DLD1 (cell line): ENCODE measurements around the gene INHBE.
"Not testable (repeated sequence)": the region's sequence is repeated elsewhere in the genome, so short reads cannot be mapped to it uniquely, and the experiment has no call there.

Experiments
- in situ Hi-C: cut with HindIII; loops from 2 replicates; pipeline ENCODE4 v1.10.0; 2017; ENCODE audit warnings: low sequenced_read_pairs

The INHBE gene

DNA sequence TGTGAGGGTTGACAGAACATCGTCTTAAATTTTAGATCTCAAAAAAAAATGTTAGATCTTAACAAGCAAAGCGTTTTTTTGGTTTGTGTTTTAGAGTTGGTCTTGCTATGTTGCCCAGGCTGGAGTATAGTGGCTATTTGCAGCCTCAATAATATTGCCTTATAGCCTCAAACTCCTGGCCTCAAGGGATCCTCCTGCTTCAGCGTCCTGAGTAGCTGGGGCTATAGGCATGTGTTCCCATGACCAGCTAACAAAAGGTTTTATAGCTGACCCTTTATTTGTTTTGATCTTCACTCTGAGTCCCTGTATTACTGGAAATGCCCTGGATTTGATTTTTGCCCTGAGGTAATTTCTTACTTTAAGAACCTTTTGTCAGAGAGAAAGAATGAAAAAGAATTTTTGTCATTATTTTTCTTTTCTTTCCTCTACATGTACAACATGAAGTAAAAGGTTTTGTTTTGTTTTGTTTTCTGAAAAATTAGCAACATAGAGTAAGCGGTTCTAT, 15.3 kb upstream of the INHBE start:
- in situ Hi-C loops, result no loop called here

DNA sequence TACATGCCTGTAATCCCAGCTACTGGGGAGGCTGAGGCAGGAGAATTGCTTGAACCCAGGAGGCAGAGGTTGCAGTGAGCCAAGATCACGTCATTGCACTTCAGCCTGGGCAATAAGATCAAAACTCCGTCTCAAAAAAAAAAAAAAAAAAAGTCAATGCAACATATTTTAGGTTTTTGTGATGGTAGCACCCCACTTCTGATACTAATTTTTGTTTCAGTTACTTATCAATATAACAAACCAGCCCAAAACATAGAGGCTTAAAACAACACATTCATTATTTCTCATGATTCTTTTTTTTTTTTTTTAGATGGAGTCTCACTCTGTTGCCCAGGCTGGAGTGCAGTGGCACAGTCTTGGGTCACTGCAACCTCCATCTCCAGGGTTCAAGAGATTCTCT, 13.7 kb upstream of the INHBE start:
- in situ Hi-C loops, result not testable (repeated sequence)

DNA sequence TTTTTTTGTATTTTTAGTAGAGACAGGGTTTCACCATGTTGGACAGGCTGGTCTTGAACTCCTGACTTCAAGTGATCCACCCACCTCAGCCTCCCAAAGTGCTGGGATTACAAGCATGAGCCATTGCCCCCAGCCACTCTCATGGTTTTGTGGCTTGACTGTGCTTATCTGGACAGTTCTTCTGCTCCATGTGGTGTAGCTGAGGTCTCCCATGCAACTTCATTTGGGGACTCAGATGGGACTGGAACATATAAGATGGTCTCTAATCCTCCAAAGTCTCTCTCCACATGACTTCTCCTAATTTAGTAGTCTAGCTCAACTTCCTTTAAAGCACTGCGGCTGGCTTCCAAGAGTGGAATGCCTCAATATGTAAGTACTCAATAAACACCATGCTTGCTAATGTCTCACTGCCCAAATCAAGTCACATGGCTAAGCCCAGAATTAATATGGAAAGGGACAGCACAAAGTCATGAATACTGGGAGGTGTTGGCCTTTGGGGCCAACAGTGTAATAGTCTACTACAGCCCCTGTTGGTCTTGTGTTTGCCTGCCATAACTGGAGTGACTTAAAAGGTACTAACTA, 13.2 kb upstream of the INHBE start:
- in situ Hi-C loops, result no loop called here

DNA sequence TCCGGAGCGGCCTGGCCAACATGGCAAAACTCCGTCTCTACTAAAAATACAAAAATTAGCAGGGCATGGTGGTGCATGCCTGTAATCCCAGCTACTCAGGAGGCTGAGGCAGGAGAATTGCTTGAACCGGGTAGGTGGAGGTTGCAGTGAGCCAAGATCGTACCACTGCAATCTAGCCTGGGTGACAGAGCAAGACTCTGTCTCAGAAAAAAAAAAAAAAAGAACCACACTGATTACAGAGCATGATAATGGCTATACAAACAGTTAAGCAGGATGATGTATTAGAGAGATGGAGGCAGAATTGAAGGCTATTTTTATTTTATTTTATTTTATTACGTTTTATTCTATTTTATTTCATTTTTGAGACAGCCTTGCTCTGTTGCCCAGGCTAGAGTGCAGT, 10.8 kb upstream of the INHBE start:
- in situ Hi-C loops, result not testable (repeated sequence)

DNA sequence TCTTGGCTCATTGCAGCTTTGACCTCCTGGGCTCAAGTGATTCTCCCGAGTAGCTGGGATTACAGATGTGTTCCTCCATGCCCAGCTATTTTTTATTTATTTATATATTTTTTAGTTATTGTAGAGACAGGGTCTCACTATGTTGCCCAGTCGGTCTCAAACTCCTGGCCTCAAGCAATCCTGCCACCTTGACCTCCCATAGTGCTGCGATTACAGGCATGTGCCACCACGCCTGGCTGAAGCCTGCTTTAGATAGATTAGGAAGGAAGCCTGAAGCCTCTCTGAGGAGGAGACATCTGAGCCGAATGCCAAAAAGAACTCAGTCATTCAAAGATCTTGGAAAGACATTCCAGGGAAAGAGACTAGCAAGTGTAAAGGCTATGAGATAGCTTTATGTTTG, 10.4 kb upstream of the INHBE start:
- in situ Hi-C loops, result no loop called here

DNA sequence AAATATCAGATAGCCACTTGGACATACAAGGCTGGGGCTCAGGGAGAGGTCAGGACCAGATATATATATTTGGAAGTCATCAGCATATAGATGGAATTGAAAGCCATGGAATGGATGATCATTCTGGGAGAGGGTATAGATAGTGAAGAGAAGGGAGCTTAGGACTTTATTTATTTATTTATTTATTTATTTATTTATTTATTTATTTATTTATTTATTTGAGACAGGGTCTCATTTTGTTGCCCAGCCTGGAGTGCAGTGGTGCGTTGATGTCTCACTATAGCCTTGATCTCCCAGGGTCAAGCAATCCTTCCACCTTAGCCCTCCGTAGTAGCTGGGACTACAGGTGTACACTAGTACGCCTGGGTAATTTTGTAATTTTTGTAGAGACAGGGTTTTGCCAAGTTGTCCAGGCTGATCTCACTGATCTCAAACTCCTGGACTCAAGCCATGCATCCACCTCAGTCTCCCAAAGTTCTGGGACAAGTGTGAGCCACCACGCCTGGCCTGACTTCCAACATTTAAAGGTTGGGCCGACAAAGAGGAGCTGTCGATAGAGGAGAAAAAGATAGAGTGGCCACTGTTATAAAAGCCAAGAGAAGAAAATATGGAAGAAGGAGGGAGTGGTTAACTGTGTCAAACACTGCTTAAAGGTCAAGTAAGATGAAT, 8.7 kb upstream of the INHBE start:
- in situ Hi-C loops, result no loop called here

DNA sequence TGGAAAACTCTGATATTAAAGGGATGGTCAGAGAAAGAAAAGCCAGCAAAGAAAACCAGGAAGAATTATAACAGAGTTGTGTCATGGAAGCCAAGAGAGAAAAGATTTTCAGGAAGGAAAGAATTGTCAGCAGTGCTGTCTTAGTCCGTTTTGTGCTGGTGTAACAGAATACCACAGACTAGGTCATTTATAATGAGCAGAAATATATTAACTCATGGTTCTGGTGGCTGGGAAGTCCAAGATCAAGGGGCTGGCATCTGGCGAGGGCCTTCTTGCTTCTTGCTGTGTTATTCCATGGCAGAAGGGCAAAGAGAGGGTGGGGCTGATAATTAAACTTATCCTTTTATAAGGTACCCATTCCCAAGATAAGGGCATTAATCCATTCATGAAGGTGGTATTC, 6.4 kb upstream of the INHBE start:
- in situ Hi-C loops, result no loop called here

DNA sequence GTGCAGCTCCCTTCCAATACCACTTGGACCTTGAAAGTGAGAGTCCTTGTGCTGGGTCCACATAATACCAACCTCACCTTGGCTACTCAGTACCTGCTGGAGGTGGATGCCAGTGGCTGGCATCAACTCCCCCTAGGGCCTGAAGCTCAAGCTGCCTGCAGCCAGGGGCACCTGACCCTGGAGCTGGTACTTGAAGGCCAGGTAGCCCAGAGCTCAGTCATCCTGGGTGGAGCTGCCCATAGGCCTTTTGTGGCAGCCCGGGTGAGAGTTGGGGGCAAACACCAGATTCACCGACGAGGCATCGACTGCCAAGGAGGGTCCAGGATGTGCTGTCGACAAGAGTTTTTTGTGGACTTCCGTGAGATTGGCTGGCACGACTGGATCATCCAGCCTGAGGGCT, 5.7 kb upstream of the INHBE start:
- in situ Hi-C loops, result no loop called here

DNA sequence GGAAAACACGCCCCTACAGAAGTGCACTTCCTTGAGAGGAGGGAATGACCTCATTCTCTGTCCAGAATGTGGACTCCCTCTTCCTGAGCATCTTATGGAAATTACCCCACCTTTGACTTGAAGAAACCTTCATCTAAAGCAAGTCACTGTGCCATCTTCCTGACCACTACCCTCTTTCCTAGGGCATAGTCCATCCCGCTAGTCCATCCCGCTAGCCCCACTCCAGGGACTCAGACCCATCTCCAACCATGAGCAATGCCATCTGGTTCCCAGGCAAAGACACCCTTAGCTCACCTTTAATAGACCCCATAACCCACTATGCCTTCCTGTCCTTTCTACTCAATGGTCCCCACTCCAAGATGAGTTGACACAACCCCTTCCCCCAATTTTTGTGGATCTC, 5.0 kb upstream of the INHBE start:
- in situ Hi-C loops, result no loop called here

DNA sequence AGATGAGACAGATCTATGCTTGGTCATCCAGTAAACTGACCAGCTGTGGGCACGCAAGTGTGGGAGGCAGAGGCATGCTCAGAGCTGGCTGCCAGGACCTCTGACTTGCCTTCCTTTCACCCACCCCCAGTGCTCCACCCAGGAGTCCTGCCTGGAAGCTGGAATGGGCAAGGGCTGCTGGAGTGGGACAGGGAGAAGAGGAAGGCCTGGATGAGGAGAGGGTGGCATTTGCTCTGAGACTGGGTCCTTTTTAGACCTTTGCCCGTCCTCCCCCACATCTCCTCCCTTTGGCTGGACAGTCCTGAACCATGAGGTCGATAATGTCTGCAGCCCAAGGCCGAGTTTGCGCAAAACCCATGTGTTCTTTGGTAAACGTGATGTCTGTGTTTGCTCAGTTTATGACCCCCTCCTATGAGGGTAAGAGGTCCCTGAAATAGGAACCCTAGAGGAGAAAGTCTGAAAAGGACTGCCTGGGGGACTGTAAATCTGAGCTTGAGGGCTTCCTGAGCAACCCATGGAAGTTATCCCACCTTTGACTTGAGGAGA, 3.8 kb upstream of the INHBE start:
- in situ Hi-C loops, result no loop called here

DNA sequence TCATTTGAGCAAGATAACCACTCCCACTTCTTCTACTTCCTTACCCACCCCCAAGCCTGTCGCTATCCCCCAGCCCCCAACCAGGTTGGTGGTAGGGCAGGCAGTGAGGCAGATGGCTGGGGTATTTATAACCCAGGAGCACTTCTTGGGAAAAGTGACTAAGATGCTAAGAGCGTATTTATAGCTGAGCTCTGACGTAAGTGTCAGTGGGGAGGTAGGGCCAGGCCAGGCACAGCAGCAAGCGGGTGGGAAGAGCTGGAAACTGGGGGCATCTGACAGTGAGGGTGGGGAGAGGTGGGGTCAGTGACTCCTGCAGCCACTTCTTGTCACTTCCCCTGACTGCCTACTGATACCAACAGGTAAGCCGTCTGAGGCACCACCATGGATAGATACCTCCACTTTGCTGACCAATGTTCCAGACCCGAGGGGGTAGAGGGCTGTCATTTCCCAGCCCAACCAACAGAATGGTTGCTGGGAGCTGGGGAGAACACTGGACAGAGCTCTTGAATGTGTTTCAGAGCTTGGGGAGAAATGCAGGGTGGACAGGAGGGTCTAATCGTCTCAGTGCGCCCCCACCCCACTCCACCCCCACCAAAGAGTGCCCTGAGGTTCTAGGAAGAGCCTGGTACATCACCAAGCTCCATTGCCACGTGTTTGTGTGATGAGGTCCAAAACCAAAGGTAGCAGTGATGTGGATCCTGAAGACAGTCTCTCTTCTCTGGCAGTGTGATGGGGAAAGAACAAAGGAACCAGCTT, 2.7 kb upstream of the INHBE start:
- in situ Hi-C loops, result no loop called here

DNA sequence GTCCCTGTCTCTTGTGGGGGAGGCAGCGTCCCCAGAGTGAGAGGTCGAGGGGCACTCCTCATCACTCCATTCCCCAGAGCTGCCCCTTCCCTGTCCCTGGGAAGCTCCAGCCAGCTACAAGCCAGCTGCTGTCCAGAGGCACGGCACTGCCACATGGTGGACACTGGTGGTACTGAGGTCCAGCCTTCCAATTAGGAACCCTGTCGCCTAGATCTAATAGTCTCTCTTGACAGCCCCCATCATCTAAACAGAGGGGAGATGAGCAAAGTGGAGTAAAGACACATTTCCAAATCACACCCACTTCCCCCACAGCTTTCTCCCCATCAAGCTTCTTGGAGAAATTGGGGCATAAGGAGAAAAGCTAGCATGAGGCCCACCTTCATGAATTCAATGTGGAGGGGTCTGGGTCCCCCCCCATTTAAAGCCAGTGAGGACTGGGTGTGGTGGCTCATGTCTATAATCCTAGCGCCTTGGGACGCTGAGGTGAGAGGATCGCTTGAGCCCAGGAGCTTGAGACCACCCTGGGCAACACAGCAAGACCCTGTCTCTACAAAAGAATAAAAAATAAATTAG, 2.1 kb upstream of the INHBE start:
- in situ Hi-C loops, result no loop called here

DNA sequence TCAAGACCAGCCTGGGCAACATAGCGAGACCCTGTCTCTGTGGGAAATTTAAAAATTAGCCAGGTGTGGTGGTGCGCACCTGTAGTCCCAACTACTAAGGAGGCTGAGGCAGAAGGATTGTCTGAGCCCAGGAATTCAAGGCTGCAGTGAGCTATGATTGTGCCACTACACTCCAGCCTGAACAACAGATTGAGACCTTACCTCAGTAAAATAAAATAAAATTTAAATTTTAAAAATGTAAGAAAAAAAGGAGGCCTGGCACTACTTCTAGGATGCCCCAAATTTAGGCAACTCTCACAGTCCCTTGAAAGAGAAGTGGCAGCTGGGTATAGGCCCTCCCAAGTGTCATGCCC, 918 bp upstream of the INHBE start:
- in situ Hi-C loops, result no loop called here

DNA sequence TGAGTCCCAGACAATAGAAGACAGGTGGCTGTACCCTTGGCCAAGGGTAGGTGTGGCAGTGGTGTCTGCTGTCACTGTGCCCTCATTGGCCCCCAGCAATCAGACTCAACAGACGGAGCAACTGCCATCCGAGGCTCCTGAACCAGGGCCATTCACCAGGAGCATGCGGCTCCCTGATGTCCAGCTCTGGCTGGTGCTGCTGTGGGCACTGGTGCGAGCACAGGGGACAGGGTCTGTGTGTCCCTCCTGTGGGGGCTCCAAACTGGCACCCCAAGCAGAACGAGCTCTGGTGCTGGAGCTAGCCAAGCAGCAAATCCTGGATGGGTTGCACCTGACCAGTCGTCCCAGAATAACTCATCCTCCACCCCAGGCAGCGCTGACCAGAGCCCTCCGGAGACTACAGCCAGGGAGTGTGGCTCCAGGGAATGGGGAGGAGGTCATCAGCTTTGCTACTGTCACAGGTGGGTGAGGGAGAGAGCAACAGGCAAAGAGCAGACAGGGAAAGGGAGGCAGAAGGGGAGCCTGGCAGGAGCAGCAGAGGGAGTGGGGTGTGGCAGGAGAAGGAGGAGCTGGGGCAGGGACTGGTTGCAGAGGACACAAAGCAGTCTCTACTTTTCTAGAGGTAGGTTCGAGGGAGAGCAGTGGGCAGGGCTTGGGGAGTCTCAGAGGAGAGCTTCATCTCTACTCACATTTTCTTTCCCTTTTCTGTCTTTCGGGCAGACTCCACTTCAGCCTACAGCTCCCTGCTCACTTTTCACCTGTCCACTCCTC, 452 bp downstream of the INHBE start:
- in situ Hi-C loops, result no loop called here

DNA sequence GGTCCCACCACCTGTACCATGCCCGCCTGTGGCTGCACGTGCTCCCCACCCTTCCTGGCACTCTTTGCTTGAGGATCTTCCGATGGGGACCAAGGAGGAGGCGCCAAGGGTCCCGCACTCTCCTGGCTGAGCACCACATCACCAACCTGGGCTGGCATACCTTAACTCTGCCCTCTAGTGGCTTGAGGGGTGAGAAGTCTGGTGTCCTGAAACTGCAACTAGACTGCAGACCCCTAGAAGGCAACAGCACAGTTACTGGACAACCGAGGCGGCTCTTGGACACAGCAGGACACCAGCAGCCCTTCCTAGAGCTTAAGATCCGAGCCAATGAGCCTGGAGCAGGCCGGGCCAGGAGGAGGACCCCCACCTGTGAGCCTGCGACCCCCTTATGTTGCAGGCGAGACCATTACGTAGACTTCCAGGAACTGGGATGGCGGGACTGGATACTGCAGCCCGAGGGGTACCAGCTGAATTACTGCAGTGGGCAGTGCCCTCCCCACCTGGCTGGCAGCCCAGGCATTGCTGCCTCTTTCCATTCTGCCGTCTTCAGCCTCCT, 1.1 kb downstream of the INHBE start:
- in situ Hi-C loops, result no loop called here

DNA sequence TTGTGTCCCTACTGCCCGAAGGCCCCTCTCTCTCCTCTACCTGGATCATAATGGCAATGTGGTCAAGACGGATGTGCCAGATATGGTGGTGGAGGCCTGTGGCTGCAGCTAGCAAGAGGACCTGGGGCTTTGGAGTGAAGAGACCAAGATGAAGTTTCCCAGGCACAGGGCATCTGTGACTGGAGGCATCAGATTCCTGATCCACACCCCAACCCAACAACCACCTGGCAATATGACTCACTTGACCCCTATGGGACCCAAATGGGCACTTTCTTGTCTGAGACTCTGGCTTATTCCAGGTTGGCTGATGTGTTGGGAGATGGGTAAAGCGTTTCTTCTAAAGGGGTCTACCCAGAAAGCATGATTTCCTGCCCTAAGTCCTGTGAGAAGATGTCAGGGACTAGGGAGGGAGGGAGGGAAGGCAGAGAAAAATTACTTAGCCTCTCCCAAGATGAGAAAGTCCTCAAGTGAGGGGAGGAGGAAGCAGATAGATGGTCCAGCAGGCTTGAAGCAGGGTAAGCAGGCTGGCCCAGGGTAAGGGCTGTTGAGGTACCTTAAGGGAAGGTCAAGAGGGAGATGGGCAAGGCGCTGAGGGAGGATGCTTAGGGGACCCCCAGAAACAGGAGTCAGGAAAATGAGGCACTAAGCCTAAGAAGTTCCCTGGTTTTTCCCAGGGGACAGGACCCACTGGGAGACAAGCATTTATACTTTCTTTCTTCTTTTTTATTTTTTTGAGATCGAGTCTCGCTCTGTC, 1.8 kb downstream of the INHBE start:
- in situ Hi-C loops, result no loop called here

DNA sequence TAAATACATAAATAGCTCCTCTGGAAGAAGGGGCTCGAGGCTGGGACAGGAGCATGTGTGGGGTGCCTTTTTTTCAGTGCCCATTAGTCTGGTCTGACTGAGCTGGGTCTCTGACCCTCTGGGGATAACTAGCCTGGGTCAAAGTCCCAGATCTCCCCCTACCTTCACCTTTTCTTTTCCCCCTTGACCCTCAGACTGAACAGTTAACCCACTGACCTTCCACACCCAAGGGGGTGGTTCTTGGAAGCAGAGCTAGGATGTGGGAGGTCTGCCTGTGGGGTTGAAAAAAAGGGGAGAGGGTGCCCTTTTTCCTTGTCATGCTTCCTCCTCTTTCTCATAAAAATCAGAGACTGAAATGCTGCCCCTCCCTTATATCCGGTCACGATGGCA, 3.6 kb downstream of the INHBE start:
- in situ Hi-C loops, result no loop called here

DNA sequence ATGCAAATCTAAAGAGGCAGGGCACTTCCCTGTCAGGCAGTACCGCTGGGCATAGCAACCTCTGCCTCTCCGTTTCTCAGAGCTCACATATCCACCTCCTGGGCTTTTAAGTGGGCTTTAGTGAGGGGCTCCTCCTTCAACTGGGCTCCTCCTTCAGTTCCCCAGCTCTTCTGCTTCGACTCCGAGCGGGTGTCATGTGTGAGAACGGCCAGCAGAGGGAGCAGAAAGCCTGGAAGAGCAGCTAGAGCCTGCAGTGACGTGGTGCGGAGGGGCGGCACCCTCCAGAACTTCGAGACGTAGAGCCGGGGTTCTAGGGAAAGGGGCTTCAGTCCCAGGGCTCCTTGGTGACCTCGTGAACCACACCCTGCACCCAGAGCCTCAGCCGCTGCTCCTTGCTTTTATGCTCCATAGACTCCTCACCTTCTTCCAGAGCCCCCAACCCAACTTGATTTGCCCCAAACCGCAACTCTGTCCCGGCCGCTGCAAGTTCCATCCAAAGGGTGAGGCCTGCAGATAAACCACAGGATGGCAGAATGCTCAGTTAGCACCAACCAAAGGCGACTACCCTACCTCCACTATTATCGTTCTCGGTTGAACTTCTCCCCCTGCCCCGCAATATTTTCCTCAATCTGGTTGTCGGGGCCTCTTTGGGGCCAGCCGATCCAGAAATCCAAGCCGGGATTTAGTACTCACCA, 4.1 kb downstream of the INHBE start:
- in situ Hi-C loops, result no loop called here

DNA sequence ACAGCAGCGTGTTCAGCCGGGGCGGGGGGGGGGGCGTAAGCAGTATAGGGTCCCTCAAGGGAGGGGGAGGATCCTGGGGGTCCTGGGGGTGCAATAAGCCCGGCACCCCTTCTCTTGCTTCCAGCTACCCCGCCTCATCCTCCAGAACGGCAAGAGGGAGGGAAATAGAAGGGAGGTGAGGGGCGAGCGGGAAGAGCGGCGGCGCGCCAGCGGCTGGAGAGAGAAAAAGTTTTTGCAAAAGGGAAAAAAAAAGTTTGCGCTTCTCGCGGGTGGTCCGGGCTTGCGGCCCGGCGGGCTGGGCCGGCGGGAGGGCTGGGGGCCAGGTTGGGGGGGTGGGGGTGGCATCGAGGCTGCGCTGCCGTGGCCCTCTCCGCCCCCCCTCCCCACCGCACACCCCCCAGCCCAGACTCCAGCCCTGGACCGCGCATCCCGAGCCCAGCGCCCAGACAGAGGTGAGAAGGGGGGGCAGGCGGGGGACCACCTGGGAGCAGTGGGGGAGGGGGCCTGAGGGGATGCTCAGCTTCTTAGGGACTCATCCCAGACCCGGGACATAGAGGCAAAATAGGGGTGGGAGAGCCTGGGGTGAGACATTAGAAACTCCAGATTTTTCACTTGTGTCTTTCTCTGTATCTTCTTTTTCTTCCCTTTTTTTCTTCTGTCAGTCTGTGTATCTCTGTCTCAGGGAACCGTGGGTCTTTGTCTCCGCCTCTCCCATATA, 4.8 kb downstream of the INHBE start, which contains the start of gene GLI1:
GLI1 (plus strand) TSS at position 36 of the 718 bp plus-strand sequence. CDS start 3,907 bp downstream, outside the sequence.
- in situ Hi-C loops, result no loop called here
